GM19239 (cell line): Measurements from ENCODE around the gene TFAP2E.

Source experiments
- DNase-seq: peaks from one replicate; pipeline ENCODE4 v3.0.0; 2011; ENCODE audit warnings: low spot score; ENCODE audit not compliant: insufficient read length
- FAIRE-seq: peaks from 2 replicates; lab custom pipeline; 2011; peaks lifted over from hg19 to GRCh38; lab: Jason Lieb, UNC

Gene TFAP2E

DNA sequence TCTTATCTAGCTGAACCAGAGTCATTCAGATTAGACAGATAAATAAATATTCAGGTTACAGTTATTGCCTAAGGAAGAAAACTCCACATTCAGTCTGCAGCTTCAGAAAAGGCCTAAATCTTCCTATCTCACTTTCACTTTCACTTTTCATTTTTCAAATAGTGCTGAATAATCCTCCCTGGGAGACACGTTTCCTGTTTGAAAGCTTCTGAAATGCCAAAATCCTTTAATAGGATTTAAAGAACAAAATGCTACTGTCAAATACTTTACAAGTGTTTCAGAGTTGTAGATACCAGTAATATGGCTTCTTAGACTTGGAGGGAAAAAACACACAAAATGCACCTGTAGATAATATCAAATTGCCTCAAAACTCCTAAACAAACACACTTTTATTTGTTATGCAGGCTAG is 64.3 kb downstream of the TFAP2E start:
- DNase-seq: peak; percentile 22
- FAIRE-seq: peak; percentile 70

DNA sequence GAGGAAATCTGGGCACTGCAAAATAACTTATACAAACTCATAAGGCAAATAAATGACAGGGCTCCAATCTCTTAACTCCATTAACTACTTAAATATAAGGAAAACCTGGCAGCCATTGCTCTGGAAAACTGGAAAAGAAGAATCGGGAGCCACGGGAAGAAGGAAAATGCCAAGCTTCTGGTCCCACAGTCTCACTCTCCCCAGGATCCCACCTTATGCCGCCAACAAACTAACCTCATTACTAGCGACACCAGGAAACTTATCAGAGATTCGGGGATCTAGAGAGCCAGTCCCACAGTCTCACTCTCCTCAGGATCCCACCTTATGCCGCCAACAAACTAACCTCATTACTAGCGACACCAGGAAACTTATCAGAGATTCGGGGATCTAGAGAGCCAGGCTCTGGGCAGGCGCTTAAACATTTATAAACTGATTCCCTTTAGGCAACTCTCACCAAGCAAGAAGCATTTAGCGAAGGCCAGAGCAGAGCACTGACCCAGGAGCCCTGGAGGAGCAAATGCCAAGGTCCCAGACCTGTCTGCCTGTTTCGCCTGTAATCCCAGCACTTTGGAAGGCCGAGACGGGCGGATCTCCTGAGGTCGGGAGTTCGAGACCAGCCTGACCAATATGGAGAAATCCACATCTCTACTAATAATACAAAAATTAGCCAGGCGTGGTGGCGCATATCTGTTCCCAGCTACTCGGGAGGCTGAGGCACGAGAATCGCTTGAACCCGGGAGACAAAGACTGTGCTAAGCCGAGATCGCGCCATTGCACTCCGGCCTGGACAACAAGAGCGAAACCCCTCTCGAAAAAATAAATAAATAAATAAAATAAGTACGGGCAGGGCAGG is 67.5 kb downstream of the TFAP2E start:
- no peak for DNase-seq
- peak; percentile 54 for FAIRE-seq

DNA sequence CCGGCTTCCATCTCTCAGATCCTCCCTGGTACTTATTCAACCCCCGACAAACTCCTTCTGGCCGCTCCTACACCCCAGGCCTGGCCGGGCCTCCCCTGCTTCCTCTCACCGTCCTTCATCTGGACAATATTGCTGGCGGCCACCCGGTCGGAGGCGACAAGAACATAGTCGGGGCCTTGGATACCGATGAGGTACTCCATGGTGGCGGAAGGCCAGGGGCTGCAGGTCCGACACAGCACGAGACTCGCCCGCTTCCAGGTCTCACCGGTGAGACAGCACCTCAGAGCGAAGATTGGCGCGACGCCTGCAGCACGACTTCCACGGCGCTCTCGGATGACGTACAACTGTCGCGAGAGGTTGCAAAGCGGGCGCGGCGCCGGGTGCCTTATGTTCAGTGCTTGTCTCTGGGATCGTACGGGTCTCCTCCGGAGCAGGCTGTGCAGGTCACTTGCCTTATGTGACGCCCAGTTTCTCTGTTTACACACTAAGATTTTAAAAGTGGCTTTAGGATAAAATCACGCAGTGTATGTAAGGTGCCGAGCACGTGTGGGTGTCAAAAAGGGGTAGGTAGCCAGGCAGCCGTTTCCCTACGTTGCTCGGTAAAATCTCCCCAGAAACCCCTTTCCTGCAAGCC is 68.2 kb downstream of the TFAP2E start, which contains the start of gene PSMB2:
TSS of gene PSMB2 (minus strand) at position 294 of the 634 bp plus-strand sequence. CDS start at position 200, 94 bp downstream.
- DNase-seq (peak; percentile 76), FAIRE-seq (peak; percentile 90)

DNA sequence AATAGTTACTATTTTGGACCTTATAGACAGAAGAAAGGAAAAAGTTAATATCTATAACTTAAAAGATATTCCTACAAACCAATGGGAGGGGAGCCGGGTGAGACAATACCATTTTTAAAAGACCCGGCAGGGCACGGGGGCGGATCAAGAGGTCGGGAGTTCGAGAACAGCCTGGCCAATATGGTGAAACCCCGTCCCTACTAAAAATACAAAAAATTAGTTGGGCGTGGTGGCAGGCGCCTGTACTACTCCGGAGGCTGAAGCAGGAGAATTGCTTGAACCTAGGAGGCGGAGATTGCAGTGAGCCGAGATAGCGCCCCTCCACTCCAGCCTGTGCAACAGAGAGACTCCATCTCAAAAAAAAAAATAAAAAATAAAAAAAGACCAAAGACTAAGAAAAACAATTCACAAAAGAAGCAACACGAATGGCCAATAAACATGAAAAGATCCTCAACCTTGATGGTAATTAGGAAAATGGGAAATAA is 69.4 kb downstream of the TFAP2E start:
- DNase-seq: no peak

DNA sequence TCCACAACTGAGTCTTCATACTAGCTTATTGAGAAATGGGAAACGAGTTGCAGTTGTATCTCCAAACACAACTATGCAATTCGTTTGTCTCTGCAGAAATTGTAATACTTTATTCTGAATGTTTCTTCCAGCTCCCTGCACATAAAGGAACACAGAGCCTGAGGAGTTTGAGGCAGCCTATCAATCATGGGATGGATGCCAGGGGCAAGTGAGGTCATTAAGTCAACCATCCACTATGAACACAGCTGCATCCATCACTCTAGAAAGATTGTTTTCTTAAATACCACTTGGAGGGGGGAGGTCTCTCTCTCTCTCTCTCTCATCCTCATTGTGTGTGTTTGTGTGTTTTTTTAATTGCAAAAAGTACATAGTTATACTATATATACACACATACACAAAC is 71.1 kb downstream of the TFAP2E start:
- no peak for FAIRE-seq
- no peak for DNase-seq

More for the DNA sequence above, 69.4 kb downstream of the TFAP2E start:
- FAIRE-seq: no peak
